Breast epithelium (tissue), 4 donors: ENCODE results near the gene OXSR1. TPM values are rescaled to one million over a fixed set of nuclear protein-coding genes. Genes with fewer than 3 reads are reported as not detected.

ENCODE experiments used
- DNase-seq, 2 donors: peaks; one replicate each; pipeline ENCODE4 v3.0.0-alpha.2; 2019; ENCODE audit warnings: low spot score in 2 of 2
- H3K27ac ChIP-seq, 2 donors: fragments of 200-600 bp; sonication (generic) in 1 of 2; one replicate each; pipeline ENCODE4 v1.5.1; 2016 to 2019; ENCODE audit warnings: mild to moderate bottlenecking in 1 of 2
- H3K27me3 ChIP-seq, 2 donors: fragments of 200-600 bp; sonication (generic) in 1 of 2; one replicate each; pipeline versions ENCODE4 v1.5.1 to v1.6.0; 2017 to 2019; ENCODE audit warnings: control low read depth in 1 of 2, mild to moderate bottlenecking in 1 of 2
- H3K36me3 ChIP-seq: fragments of 200-600 bp; one replicate; pipeline ENCODE4 v1.5.1; 2019
- H3K4me1 ChIP-seq, 2 donors: fragments of 200-600 bp; sonication (generic); one replicate each; pipeline ENCODE4 v1.5.1; 2016 to 2019; ENCODE audit warnings: control low read depth in 1 of 2
- H3K4me3 ChIP-seq, 3 donors: fragments of 200-600 bp; sonication (generic); 1 replicate in 2 of 3; 2 replicates in 1 of 3; pipeline ENCODE4 v1.5.1; 2016 to 2019; ENCODE audit warnings: mild to moderate bottlenecking in 3 of 3, moderate library complexity in 2 of 3
- H3K9me3 ChIP-seq, 2 donors: fragments of 200-600 bp; sonication (generic) in 1 of 2; one replicate each; pipeline ENCODE4 v1.5.1; 2016 to 2019; ENCODE audit warnings: control low read depth in 1 of 2
- POLR2A ChIP-seq: fragments of 450-650 bp; IDR thresholded peaks from one replicate; pipeline ENCODE4 v1.6.1; 2016; ENCODE audit warnings: antibody characterized with exemption, mild to moderate bottlenecking, moderate library complexity
- POLR2AphosphoS5 ChIP-seq, 3 donors: sonication (generic); formaldehyde crosslinking; IDR thresholded peaks; one replicate each; pipeline ENCODE4 v1.6.1; 2017; ENCODE audit warnings: antibody characterized with exemption in 3 of 3
- intact Hi-C: fragments of 100-400 bp; cut with DNase I; formaldehyde crosslinking; loops from one replicate; pipeline ENCODE4 v1.15.1; 2023; ENCODE audit warnings: low total_unique reads
- total RNA-seq, 3 donors: library from RNA; depleted of rRNA; stranded (reverse); fragments of >200 nt; gene quantifications; one replicate each; pipeline ENCODE4 v1.1.0, GENCODE V29; 2016
- TF ChIP-seq, protein P1 (sequence below), 3 donors: fragments of 450-650 bp; IDR thresholded peaks; one replicate each; pipeline ENCODE4 v1.5.1; 2016 to 2017; ENCODE audit warnings: antibody characterized with exemption in 3 of 3, mild to moderate bottlenecking in 3 of 3, moderate library complexity in 3 of 3

The OXSR1 gene
- total RNA-seq, 3 donors from 2014 or later = 29.0 to 41.6 (median 33.1) TPM

DNA sequence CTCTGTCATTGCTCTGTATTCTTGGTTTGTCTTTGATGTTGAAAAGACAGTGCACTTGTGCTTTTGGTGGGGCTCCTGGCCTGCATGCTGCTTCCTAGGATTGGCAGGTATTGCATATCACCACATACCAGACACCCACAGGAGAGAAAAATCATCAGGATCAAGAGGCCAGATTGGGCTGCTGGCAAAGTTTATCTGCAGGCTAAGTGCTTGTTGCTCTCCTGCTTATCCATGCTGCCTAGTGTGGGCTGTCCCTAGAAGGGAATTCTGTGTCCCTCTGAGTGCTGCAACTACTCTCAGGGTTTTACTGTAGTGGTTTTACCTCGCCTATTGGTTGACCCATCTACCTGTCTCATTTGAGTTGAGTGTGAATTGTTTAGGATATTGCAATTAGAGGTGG lies 99.4 kb downstream of the OXSR1 start:
- no peak overlapping the region for H3K4me3 ChIP-seq
- TF ChIP-seq POLR2A (no peak), POLR2AphosphoS5 (IDR thresholded peaks at IDR 0.05) (no peak)
- TF ChIP-seq, protein P1, sequence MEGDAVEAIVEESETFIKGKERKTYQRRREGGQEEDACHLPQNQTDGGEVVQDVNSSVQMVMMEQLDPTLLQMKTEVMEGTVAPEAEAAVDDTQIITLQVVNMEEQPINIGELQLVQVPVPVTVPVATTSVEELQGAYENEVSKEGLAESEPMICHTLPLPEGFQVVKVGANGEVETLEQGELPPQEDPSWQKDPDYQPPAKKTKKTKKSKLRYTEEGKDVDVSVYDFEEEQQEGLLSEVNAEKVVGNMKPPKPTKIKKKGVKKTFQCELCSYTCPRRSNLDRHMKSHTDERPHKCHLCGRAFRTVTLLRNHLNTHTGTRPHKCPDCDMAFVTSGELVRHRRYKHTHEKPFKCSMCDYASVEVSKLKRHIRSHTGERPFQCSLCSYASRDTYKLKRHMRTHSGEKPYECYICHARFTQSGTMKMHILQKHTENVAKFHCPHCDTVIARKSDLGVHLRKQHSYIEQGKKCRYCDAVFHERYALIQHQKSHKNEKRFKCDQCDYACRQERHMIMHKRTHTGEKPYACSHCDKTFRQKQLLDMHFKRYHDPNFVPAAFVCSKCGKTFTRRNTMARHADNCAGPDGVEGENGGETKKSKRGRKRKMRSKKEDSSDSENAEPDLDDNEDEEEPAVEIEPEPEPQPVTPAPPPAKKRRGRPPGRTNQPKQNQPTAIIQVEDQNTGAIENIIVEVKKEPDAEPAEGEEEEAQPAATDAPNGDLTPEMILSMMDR (IDR thresholded peaks at IDR 0.05) = no peak
- H3K27ac ChIP-seq = no peak overlapping the region
- intact Hi-C loops = no loop called here
- no peak for DNase-seq
- no peaks in the 10 kb centered on the region for H3K9me3 ChIP-seq
- H3K27me3 ChIP-seq = no peaks in the 10 kb centered on the region
- no peaks in the 10 kb centered on the region for H3K36me3 ChIP-seq
- H3K4me1 ChIP-seq = no peaks in the 10 kb centered on the region

GRCh38 chr3:38265604-38266307 lies 100.4 kb downstream of the OXSR1 start, which contains the start of gene SLC22A13:
TSS of gene SLC22A13 (plus strand) at chr3:38265812. CDS start at chr3:38265861, 49 bp downstream.
- Histone ChIP-seq H3K27me3 (no peaks in the 10 kb centered on the region), H3K36me3 (no peaks in the 10 kb centered on the region), H3K4me3 (no peak within 1 kb of the TSS), H3K27ac (no peak within 1 kb of the TSS), H3K9me3 (no peaks in the 10 kb centered on the region), H3K4me1 (no peaks in the 10 kb centered on the region)
- DNase-seq = no peak
- TF ChIP-seq POLR2AphosphoS5 (IDR thresholded peaks at IDR 0.05) (no peak), POLR2A (no peak)
- TF ChIP-seq, protein P1 (IDR thresholded peaks at IDR 0.05) = no peak
- intact Hi-C loops = no loop called here

DNA sequence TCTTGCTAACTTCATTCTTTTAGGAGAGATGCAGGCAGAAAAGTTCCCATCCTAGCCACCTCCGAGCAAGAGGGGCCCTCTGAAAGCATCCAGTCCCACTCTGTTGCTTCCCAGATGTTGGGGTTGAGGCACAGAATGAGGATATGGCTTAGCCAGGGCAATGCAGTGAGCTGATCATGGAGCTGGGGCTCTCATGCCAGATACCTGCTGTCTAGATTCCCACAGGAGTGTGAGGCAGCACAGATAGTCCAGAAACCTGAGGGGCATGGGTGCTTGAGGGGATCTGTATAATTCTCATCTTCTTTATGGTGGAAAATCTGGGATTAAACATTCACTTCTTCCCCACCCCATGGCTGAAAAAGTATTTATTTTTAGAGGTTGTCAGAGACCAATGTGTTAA lies 101.5 kb downstream of the OXSR1 start:
- H3K36me3 ChIP-seq = no peaks in the 10 kb centered on the region
- intact Hi-C loops = no loop called here
- no peaks in the 10 kb centered on the region for H3K4me1 ChIP-seq
- no peak for DNase-seq
- TF ChIP-seq POLR2AphosphoS5 (IDR thresholded peaks at IDR 0.05) = no peak
- H3K4me3 ChIP-seq = no peak overlapping the region
- no peak overlapping the region for H3K27ac ChIP-seq
- H3K27me3 ChIP-seq = no peaks in the 10 kb centered on the region
- H3K9me3 ChIP-seq = no peaks in the 10 kb centered on the region

DNA sequence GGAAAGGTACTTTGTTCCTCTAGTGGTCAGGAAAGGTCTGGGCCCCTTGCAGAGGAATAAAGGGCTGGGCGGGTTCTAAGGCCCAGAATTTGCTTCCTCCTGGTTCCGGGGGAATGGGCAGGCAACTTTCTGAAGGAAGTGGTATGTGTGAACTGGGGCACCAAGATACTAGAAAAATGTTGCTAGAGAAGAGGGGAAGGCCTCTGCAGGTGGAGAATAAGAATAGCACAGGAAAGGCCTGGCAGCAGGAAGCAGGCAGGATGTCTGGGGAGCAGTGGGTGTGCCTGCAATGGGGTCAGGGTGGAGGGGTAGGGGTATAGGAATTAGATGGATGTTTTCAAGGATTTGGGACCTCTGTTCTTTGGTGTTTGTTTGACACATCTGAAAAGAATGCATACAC lies 102.3 kb downstream of the OXSR1 start:
- H3K27ac ChIP-seq = no peak overlapping the region
- no peaks in the 10 kb centered on the region for H3K27me3 ChIP-seq
- TF ChIP-seq POLR2A = no peak
- TF ChIP-seq, protein P1 (IDR thresholded peaks at IDR 0.05) = no peak
- TF ChIP-seq POLR2AphosphoS5 (IDR thresholded peaks at IDR 0.05) = no peak
- intact Hi-C loops = no loop called here
- no peak for DNase-seq
- H3K4me1 ChIP-seq = no peaks in the 10 kb centered on the region
- no peak overlapping the region for H3K4me3 ChIP-seq
- H3K36me3 ChIP-seq = no peaks in the 10 kb centered on the region
- no peaks in the 10 kb centered on the region for H3K9me3 ChIP-seq

DNA sequence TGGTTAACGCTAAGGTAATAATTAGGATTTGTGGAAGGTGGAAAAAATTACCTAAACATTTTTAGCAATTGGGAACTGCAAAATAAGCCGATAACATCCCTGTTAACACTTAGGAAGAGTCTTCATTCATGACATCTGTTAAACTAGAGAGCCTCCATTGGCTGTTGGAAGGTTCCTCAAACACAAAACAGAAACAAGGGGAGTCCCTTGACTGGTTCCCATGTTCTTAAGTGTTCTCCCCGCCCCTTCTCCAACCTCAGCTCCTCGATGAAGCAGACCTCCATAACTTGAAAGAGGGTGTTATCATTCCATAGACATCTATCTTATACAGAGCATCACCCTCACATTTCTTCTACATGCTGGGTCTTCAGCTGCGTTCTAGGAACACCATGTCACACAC lies 102.8 kb downstream of the OXSR1 start:
- H3K27me3 ChIP-seq = no peaks in the 10 kb centered on the region
- no peaks in the 10 kb centered on the region for H3K9me3 ChIP-seq
- TF ChIP-seq POLR2AphosphoS5 (IDR thresholded peaks at IDR 0.05) (no peak), POLR2A (no peak)
- TF ChIP-seq, protein P1 (IDR thresholded peaks at IDR 0.05) = no peak
- no peaks in the 10 kb centered on the region for H3K36me3 ChIP-seq
- no peak overlapping the region for H3K27ac ChIP-seq
- intact Hi-C loops = no loop called here
- H3K4me1 ChIP-seq = no peaks in the 10 kb centered on the region
- no peak overlapping the region for H3K4me3 ChIP-seq
- DNase-seq = no peak
